ENCODE results near the gene EXOC3. TPM values are rescaled to one million over a fixed set of nuclear protein-coding genes. Genes with fewer than 3 reads are reported as not detected.

The EXOC3 gene
- total and polyA plus RNA-seq, 2 of the 8 experiments (the other 6 are each of a cell fraction or from before 2014, with no cell fraction given) = 14.4 to 30.0 TPM

- no peak overlapping the region for H3K27ac ChIP-seq (ENCODE audit: low read depth, low read length)
- peak overlapping the region; percentile 53; the same call in 1 of the 2 replicates for H4K8ac ChIP-seq (ENCODE audit: extremely low read depth, insufficient read depth, low read length)
- 93% methylated on average over 30 of the region's 30 CpGs; no CpG with 5 or more reads in 1 of the 2 experiments for WGBS, 2 experiments (ENCODE audit: extremely low coverage in 1 of 2, insufficient coverage in 1 of 2, insufficient read length in 1 of 2, insufficient replicate concordance in 2 of 2, low coverage in 1 of 2, low lambda C conversion rate in 2 of 2, missing lambda C conversion rate in 1 of 2)
- H2BK120ac ChIP-seq (replicated peaks; ENCODE audit: low read depth, low read length) = no peak overlapping the region
- H3K4me2 ChIP-seq (ENCODE audit: insufficient read depth in 1 of 2, low read depth in 2 of 2, low read length in 2 of 2) = no peak overlapping the region
- no peak overlapping the region for H3K14ac ChIP-seq (ENCODE audit: insufficient read length)
- no peak overlapping the region for H4K5ac ChIP-seq (ENCODE audit: insufficient read length, low read depth, low read length)
- no peak overlapping the region for H3K4me3 ChIP-seq (ENCODE audit: extremely low read depth in 1 of 4, insufficient read depth in 2 of 4, low read depth in 3 of 4, low read length in 4 of 4)
- no peaks in the 10 kb centered on the region for H3K23me2 ChIP-seq (ENCODE audit: low read depth, low read length)
- no peaks in the 10 kb centered on the region for H3K79me2 ChIP-seq (ENCODE audit: control insufficient read depth in 1 of 2, insufficient read depth in 2 of 2, low read length in 2 of 2)
- H4K20me1 ChIP-seq (replicated peaks in 1 of 2; ENCODE audit: control insufficient read depth in 1 of 2, insufficient read depth in 2 of 2, low read length in 2 of 2) = peaks cover 2 to 11% of the 10 kb centered on the region in 2 experiments
- FAIRE-seq = no peak
- H2BK12ac ChIP-seq (ENCODE audit: low read depth, low read length) = no peak overlapping the region
- POLR2A ChIA-PET (ENCODE audit: partially characterized antibody) = interaction anchor here (0.7 kb wide), 1 partner anchor 302 kb away, joined by 3 read pairs; no protein-coding TSS in a partner anchor
- H3K18ac ChIP-seq (ENCODE audit: extremely low read depth, low read length) = no peak overlapping the region
- no peak overlapping the region for H2BK15ac ChIP-seq (ENCODE audit: low read length)
- no peaks in the 10 kb centered on the region; a peak in 2 of 7 replicates for H3K27me3 ChIP-seq (replicated peaks in 1 of 4; ENCODE audit: control insufficient read depth in 3 of 4, extremely low read depth in 1 of 4, insufficient read depth in 3 of 4, low read length in 3 of 4)
- H2BK5ac ChIP-seq (ENCODE audit: low read depth, low read length) = no peak overlapping the region
- H3K9me3 ChIP-seq (ENCODE audit: insufficient read depth in 2 of 2, low read depth in 1 of 2, low read length in 1 of 2) = no peaks in the 10 kb centered on the region
- no peak overlapping the region for H3K23ac ChIP-seq (ENCODE audit: insufficient read length)
- no peak overlapping the region for H4K91ac ChIP-seq (replicated peaks; ENCODE audit: insufficient read length, low read length)
- CTCF ChIA-PET (ENCODE audit: partially characterized antibody) = interaction anchor here (0.8 to 4.0 kb wide), 3 partner anchors 10 to 21 kb away, joined by 3 to 14 read pairs (median 3); no protein-coding TSS in a partner anchor
- DNase-seq (ENCODE audit: low read depth in 1 of 2, low spot score in 2 of 2) = no peak
- H3K4me1 ChIP-seq (replicated peaks in 1 of 4; ENCODE audit: control insufficient read depth in 3 of 4, insufficient read depth in 4 of 4, low read length in 3 of 4) = peaks cover 0 to under 1% (median 0%) of the 10 kb centered on the region in 4 experiments; a peak in 1 of 7 replicates
- no peak overlapping the region for H2BK20ac ChIP-seq (ENCODE audit: low read length)
- no peak overlapping the region for H3K9ac ChIP-seq (replicated peaks in 1 of 4; ENCODE audit: extremely low read depth in 1 of 4, low read depth in 3 of 4, low read length in 3 of 4)
- H3K79me1 ChIP-seq (ENCODE audit: low read depth, low read length) = no peaks in the 10 kb centered on the region; the same call in 1 of the 2 replicates
- H2AK5ac ChIP-seq (ENCODE audit: low read depth, low read length) = no peak overlapping the region
- no peak overlapping the region for H3K4ac ChIP-seq (replicated peaks; ENCODE audit: insufficient read length, low read depth, low read length)
- peaks cover 0 to 11% (median 2%) of the 10 kb centered on the region in 4 experiments; a peak in 4 of 8 replicates for H3K36me3 ChIP-seq (ENCODE audit: control insufficient read depth in 2 of 4, insufficient read depth in 4 of 4, low read length in 3 of 4)
- no peak overlapping the region for H3K56ac ChIP-seq (replicated peaks; ENCODE audit: insufficient read length, low read depth, low read length)
- H2AFZ ChIP-seq (ENCODE audit: low read length) = no peak overlapping the region
- TF ChIP-seq POLR2AphosphoS5 (IDR thresholded peaks at IDR 0.05; ENCODE audit: low read depth, low read length) = no peak
- TF ChIP-seq TEAD4 (IDR thresholded peaks at IDR 0.05; ENCODE audit: low read depth, low read length) = no peak
- TF ChIP-seq KDM5A (IDR thresholded peaks at IDR 0.05; ENCODE audit: low read length) = no peak
- TF ChIP-seq SIRT6 (IDR thresholded peaks at IDR 0.05; ENCODE audit: low read length) = no peak
- no peak for TF ChIP-seq SUZ12 (IDR thresholded peaks at IDR 0.05; ENCODE audit: low read length)
- TF ChIP-seq SAP30 (IDR thresholded peaks at IDR 0.05; ENCODE audit: insufficient read depth, insufficient replicate concordance, low read length) = no peak
- no peak for TF ChIP-seq GABPA (IDR thresholded peaks at IDR 0.05; ENCODE audit: borderline replicate concordance, insufficient read depth, low read length)
- no peak for TF ChIP-seq USF2 (IDR thresholded peaks at IDR 0.05; ENCODE audit: low read length)
- TF ChIP-seq SIN3A (conservative IDR thresholded peaks at IDR 0.05 in 1 of 2, IDR thresholded peaks at IDR 0.05 in 1 of 2; ENCODE audit: low read depth in 1 of 2, low read length in 2 of 2) = no peak
- TF ChIP-seq SRF (IDR thresholded peaks at IDR 0.05; ENCODE audit: low read depth, low read length) = no peak
- TF ChIP-seq CHD2 (IDR thresholded peaks at IDR 0.05; ENCODE audit: low read length) = no peak
- no peak for TF ChIP-seq JUND (IDR thresholded peaks at IDR 0.05; ENCODE audit: low read length)
Observed at GRCh38 chr5:466661-467310, 23.8 kb downstream of the EXOC3 start.
